Astrocyte of the cerebellum (primary cell): Measurements from ENCODE around the gene WASF3.

Experiments used
- DNase-seq: peaks from one replicate; pipeline ENCODE4 v3.0.0-alpha.2; 2011; ENCODE audit warnings: low read depth
- H3K4me3 ChIP-seq: 2 replicates; pipeline ENCODE4 v1.5.1; 2011; ENCODE audit warnings: mild to moderate bottlenecking, low read depth, low read length, moderate library complexity
- in situ Hi-C: cut with HindIII; loops from 2 replicates; pipeline ENCODE4 v1.10.0; 2017; ENCODE audit warnings: low sequenced_read_pairs
- TF ChIP-seq, protein P1 (sequence below): IDR thresholded peaks from 2 replicates; pipeline ENCODE4 v1.5.1; 2012; ENCODE audit warnings: low read length, low read depth, moderate library complexity, mild to moderate bottlenecking; ENCODE audit errors: missing control alignments

The WASF3 gene

GRCh38 chr13:26541678-26542568, 15.6 kb upstream of the WASF3 start:
- TF ChIP-seq, protein P1, sequence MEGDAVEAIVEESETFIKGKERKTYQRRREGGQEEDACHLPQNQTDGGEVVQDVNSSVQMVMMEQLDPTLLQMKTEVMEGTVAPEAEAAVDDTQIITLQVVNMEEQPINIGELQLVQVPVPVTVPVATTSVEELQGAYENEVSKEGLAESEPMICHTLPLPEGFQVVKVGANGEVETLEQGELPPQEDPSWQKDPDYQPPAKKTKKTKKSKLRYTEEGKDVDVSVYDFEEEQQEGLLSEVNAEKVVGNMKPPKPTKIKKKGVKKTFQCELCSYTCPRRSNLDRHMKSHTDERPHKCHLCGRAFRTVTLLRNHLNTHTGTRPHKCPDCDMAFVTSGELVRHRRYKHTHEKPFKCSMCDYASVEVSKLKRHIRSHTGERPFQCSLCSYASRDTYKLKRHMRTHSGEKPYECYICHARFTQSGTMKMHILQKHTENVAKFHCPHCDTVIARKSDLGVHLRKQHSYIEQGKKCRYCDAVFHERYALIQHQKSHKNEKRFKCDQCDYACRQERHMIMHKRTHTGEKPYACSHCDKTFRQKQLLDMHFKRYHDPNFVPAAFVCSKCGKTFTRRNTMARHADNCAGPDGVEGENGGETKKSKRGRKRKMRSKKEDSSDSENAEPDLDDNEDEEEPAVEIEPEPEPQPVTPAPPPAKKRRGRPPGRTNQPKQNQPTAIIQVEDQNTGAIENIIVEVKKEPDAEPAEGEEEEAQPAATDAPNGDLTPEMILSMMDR, result no peak
- DNase-seq, result no peak
- no peak overlapping the region for H3K4me3 ChIP-seq
- in situ Hi-C loops, result no loop called here

DNA sequence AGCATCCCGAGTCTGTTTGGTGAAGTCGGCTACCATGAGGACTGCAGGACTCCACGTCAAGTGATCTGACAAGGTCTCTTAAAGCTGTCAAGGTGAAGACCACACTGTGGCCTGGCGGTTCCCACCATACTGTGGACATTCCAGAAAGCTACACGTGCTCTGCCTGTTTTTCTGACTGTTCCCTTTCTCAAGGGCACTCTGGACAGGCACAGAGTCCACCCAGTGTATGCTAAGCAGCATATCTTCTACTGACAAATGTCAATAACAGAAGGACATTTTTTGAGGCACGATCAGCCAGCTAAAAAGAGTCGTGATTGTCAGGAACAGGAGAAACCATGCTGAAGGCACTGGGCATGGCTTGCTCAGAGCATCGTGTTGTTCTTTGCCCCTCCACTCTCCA, 12.8 kb upstream of the WASF3 start:
- no peak overlapping the region for H3K4me3 ChIP-seq
- DNase-seq, result no peak
- TF ChIP-seq, protein P1, result no peak
- in situ Hi-C loops, result no loop called here

- DNase-seq, result no peak
- H3K4me3 ChIP-seq, result no peak overlapping the region
- TF ChIP-seq, protein P1, result no peak
- in situ Hi-C loops, result no loop called here
Observed at GRCh38 chr13:26548205-26548765, 9.2 kb upstream of the WASF3 start.

DNA sequence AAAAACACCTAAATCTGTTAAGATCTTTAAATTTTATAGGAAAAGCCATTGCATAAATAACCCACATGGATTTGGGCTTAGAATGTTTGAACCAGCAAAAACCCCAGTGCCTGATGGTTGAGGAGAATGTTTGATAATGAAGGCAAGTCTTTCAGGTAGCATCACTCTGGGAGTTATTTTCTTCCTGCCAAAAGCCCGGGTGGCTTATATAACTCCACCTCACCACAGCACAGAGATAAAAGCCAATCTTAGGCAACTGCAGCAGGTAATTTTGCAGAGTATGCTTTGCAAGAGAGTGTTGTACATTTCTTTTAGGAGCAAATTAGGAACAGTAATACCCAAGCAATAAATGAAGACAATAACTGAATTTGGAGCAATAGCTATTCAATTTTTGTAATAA, 7.8 kb upstream of the WASF3 start:
- H3K4me3 ChIP-seq, result no peak overlapping the region
- DNase-seq, result no peak
- TF ChIP-seq, protein P1, result no peak
- in situ Hi-C loops, result no loop called here

DNA sequence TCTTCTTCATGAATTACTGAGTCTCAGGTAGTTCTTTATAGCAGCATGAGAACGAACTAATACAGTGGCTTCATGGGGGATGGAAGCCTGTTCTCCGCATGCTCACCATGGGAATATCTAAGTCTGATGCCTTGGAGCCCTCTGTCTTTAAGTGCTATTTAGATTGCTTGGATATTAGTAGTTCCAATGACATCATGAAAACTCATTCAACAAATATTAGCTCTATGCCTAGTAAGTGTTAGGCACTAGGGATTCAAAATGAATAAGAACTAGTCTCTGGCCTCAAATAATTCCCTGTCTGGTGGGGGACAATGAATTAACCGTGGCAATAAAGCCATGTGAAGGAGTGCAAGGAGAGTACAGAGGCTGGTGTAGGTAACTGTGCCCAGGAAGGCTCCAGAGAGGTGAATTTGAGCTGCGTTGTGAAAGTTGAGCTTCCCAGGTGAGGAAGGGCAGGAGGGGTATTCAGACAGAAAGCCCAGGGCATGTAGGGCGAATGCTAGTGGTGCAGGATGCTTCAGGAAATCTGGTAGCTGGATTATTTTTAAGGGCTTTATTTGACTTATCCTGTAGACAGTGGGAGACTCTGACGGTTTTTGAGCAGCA, 6.1 kb upstream of the WASF3 start:
- in situ Hi-C loops, result no loop called here
- TF ChIP-seq, protein P1, result no peak
- DNase-seq, result no peak

GRCh38 chr13:26555413-26555812, 2.1 kb upstream of the WASF3 start:
- in situ Hi-C loops, result no loop called here
- no peak overlapping the region for H3K4me3 ChIP-seq
- no peak for DNase-seq
- TF ChIP-seq, protein P1, result no peak

More for the DNA sequence above, 6.1 kb upstream of the WASF3 start:
- no peak overlapping the region for H3K4me3 ChIP-seq
